K562 (cell line): ENCODE data around the gene SYNPO. TPM values are rescaled to one million over a fixed set of nuclear protein-coding genes. Genes with fewer than 3 reads are reported as not detected.

Experiments used
- ATAC-seq: fragments of 200-7000 bp; cut with Tn5 transposase; 3 replicates; pipeline ENCODE4 v1.9.1; 2020; ENCODE audit warnings: moderate library complexity
- BruUV-seq: library from RNA; stranded (reverse); fragments of 400-500 nt; replicated peaks from 2 replicates; lab custom pipeline; 2021; lab: Mats Ljungman, UMichigan
- CTCF ChIA-PET: fragments of 300-600 bp; formaldehyde crosslinking; extraction: SDS; loops from one replicate; lab custom pipeline; 2021; ENCODE audit warnings: low intra/inter-chr PET ratio; lab: Yijun Ruan, JAX
- POLR2A ChIA-PET: fragments of 300-600, 350-650 bp; sonication (Branson Sonifier 250); formaldehyde crosslinking; extraction: SDS; loops from one replicate; lab custom pipeline; 2021; ENCODE audit warnings: antibody characterized with exemption, inconsistent platforms; lab: Yijun Ruan, JAX
- DNase-seq, 4 experiments: peaks; one replicate each; pipeline versions ENCODE4 v3.0.0 to v3.0.0-alpha.2; 2011 to 2018; ENCODE audit warnings: low spot score in 3 of 4, mixed read lengths in 3 of 4; ENCODE audit errors: extremely low read depth in 1 of 4
- FAIRE-seq: peaks from 2 replicates; lab custom pipeline; 2011; peaks lifted over from hg19 to GRCh38; lab: Jason Lieb, UNC
- H2AFZ ChIP-seq: 2 replicates; pipeline ENCODE4 v1.6.0; 2011; ENCODE audit warnings: low read depth, low read length, control low read depth, inconsistent platforms
- H3K27ac ChIP-seq: fragments of 200-600 bp; 3 replicates; pipeline ENCODE4 v1.8.0; 2011; ENCODE audit warnings: low read depth, mild to moderate bottlenecking, control low read depth, inconsistent platforms, low read length, moderate library complexity, mixed read lengths; ENCODE audit errors: extremely low read depth
- H3K27me3 ChIP-seq, 2 experiments: fragments of 300-600 bp in 1 of 2; 2 replicates in 1 of 2; 3 replicates in 1 of 2; pipeline versions ENCODE4 v1.6.0 to v1.8.0; 2011; ENCODE audit warnings: inconsistent platforms in 2 of 2, low read length in 2 of 2, mild to moderate bottlenecking in 1 of 2, mixed read lengths in 1 of 2, moderate library complexity in 1 of 2; ENCODE audit not compliant: control insufficient read depth in 2 of 2, insufficient read depth in 2 of 2
- H3K36me3 ChIP-seq: fragments of 300-600 bp; 3 replicates; pipeline ENCODE4 v1.8.0; 2011; ENCODE audit warnings: mild to moderate bottlenecking, low read length, inconsistent platforms; ENCODE audit not compliant: control insufficient read depth, insufficient read depth
- H3K4me1 ChIP-seq, 2 experiments: fragments of 200-600 bp in 1 of 2; replicated peaks in 1 of 2; 2 replicates in 1 of 2; 3 replicates in 1 of 2; pipeline versions ENCODE4 v1.5.1 to v1.8.0; 2011; ENCODE audit warnings: inconsistent platforms in 2 of 2, low read length in 2 of 2, mild to moderate bottlenecking in 1 of 2, mixed read lengths in 1 of 2, moderate library complexity in 1 of 2; ENCODE audit not compliant: control insufficient read depth in 2 of 2, insufficient read depth in 2 of 2
- H3K4me2 ChIP-seq: 2 replicates; pipeline ENCODE4 v1.6.1; 2011; ENCODE audit warnings: low read length, control low read depth, inconsistent platforms, mixed read lengths; ENCODE audit not compliant: insufficient read depth
- H3K4me3 ChIP-seq: fragments of 200-600 bp; sonication (generic), shearing (Covaris generic); 2 replicates; pipeline ENCODE4 v1.5.1; 2016; ENCODE audit warnings: control low read depth, inconsistent platforms
- H3K79me2 ChIP-seq: fragments of 200-600 bp; 3 replicates; pipeline ENCODE4 v1.8.0; 2011; ENCODE audit warnings: low read length, inconsistent platforms; ENCODE audit not compliant: control insufficient read depth, insufficient read depth
- H3K9ac ChIP-seq, 2 experiments: 2 replicates each; pipeline versions ENCODE4 v1.6.0 to v1.6.1; 2011; ENCODE audit warnings: low read depth in 2 of 2, low read length in 2 of 2, control low read depth in 1 of 2, inconsistent platforms in 1 of 2, mild to moderate bottlenecking in 1 of 2, mixed read lengths in 1 of 2; ENCODE audit not compliant: insufficient read depth in 1 of 2
- H3K9me1 ChIP-seq: one replicate; pipeline ENCODE4 v1.6.0; 2011; ENCODE audit warnings: inconsistent platforms, mild to moderate bottlenecking, low read length, moderate library complexity; ENCODE audit not compliant: control insufficient read depth, insufficient read depth
- H3K9me3 ChIP-seq: replicated peaks from 2 replicates; pipeline ENCODE4 v1.5.1; 2011; ENCODE audit warnings: low read depth, low read length, inconsistent platforms; ENCODE audit not compliant: control insufficient read depth, insufficient read depth
- H4K20me1 ChIP-seq: replicated peaks from 2 replicates; pipeline ENCODE4 v1.6.1; 2011; ENCODE audit warnings: low read length, inconsistent platforms, mixed read lengths; ENCODE audit not compliant: control insufficient read depth, insufficient read depth
- ADNP ChIP-seq: fragments of 200-800 bp; sonication (Bioruptor generic); IDR thresholded peaks from 2 replicates; pipeline ENCODE4 v1.6.1; 2016; ENCODE audit warnings: missing genetic modification characterization, missing compliant biosample characterization
- JUNB ChIP-seq: fragments of 450-650 bp; formaldehyde crosslinking; conservative IDR thresholded peaks from 2 replicates; pipeline ENCODE4 v1.4.0; 2020; ENCODE audit warnings: mild to moderate bottlenecking
- NFXL1 ChIP-seq: fragments of 450-650 bp; formaldehyde crosslinking; IDR thresholded peaks from 2 replicates; pipeline ENCODE4 v1.4.0; 2021; ENCODE audit warnings: mild to moderate bottlenecking
- RBM34 ChIP-seq: fragments of 200-400 bp; formaldehyde crosslinking; IDR thresholded peaks from 2 replicates; pipeline ENCODE4 v1.6.1; 2018; ENCODE audit warnings: low read length, borderline replicate concordance; ENCODE audit not compliant: insufficient read depth
- TBL1XR1 ChIP-seq, 2 experiments: IDR thresholded peaks; 2 replicates each; pipeline ENCODE4 v1.6.1; 2012; ENCODE audit warnings: improper control_type of control experiment in 2 of 2, low read length in 2 of 2, mild to moderate bottlenecking in 1 of 2
- ZNF407 ChIP-seq: fragments of 450-650 bp; IDR thresholded peaks from 2 replicates; pipeline ENCODE4 v1.6.1; 2016; ENCODE audit warnings: low read depth
- ZNF444 ChIP-seq: fragments of 250-450 bp; sonication (Bioruptor Pico); IDR thresholded peaks from 2 replicates; pipeline ENCODE4 v1.4.0; 2020; ENCODE audit warnings: mild to moderate bottlenecking, moderate library complexity
- WGBS: fragments of 100-300 bp; shearing (Covaris generic); methylation state at CpG from one replicate; pipeline ENCODE4 v1.1.6; 2016; ENCODE audit warnings: low coverage, mixed read lengths; ENCODE audit not compliant: insufficient coverage; ENCODE audit errors: missing lambda C conversion rate; 5-methylcytosine and 5-hydroxymethylcytosine counted together
- in situ Hi-C: fragments of 300-500 bp; cut with MboI; formaldehyde crosslinking; loops from 4 replicates; pipeline ENCODE4 v1.15.0; 2018; ENCODE audit warnings: inconsistent platforms, mixed read lengths
- intact Hi-C: fragments of 100-400 bp; cut with micrococcal nuclease; formaldehyde crosslinking; loops from 2 replicates; pipeline ENCODE4 v1.14.2; 2022
- polyA plus RNA-seq, 8 experiments: library from polyadenylated mRNA; depleted of rRNA in 4 of 8; stranded (reverse) in 5 of 8; unstranded in 3 of 8; fragments of >200 nt; fragmentation: Nextera tagmentation in 2 of 8; fragmentation: Illumina TruSeq in 1 of 8; extraction: Ambion mirVana in 2 of 8; extraction: Trizol in 1 of 8; gene quantifications; 2 replicates each; pipeline versions ENCODE4 v1.2.1 to v1.2.3, GENCODE V29; 2011 to 2014; ENCODE audit warnings: inconsistent platforms in 1 of 8, missing spikeins in 1 of 8
- total RNA-seq, 7 experiments: library from RNA; depleted of rRNA in 6 of 7; stranded (reverse); fragments of >200 nt in 6 of 7; fragmentation: Illumina TruSeq in 2 of 7; extraction: Trizol in 2 of 7; gene quantifications; 2 replicates each; pipeline versions ENCODE4 v1.2.1 to v1.2.3, GENCODE V29; 2011 to 2021; ENCODE audit warnings: low replicate concordance in 1 of 7
- TF ChIP-seq, protein P1 (sequence below): fragments of 450-650 bp; IDR thresholded peaks from 2 replicates; pipeline ENCODE4 v1.6.1; 2016; ENCODE audit warnings: mild to moderate bottlenecking
- TF ChIP-seq, protein P2 (sequence below): fragments of 250-450 bp; sonication (Bioruptor Pico); IDR thresholded peaks from 2 replicates; pipeline ENCODE4 v1.8.0; 2021; ENCODE audit warnings: moderate library complexity, mild to moderate bottlenecking, inconsistent platforms
- TF ChIP-seq, protein P3 (sequence below): fragments of 250-450 bp; sonication (Bioruptor Pico); IDR thresholded peaks from 2 replicates; pipeline ENCODE4 v1.6.1; 2021; ENCODE audit warnings: mild to moderate bottlenecking

SYNPO gene
- total and polyA plus RNA-seq, 9 of the 15 experiments (the other 6 are each of a cell fraction or from before 2014, with no cell fraction given), result 0.01 to 0.31 (median 0.03) TPM; not detected in 4

GRCh38 chr5:150671509-150672236 is 31.2 kb downstream of the SYNPO start:
- H4K20me1 ChIP-seq, result no peaks in the 10 kb centered on the region
- POLR2A ChIA-PET, result interaction anchor here (0.6 to 0.7 kb wide), 2 partner anchors 20 to 55 kb away, joined by 3 read pairs; no protein-coding TSS in a partner anchor
- no peaks in the 10 kb centered on the region for H3K9me1 ChIP-seq
- no TSS peak for BruUV-seq
- DNase-seq, result peak in 1 of 4 experiments; percentile 5
- no peak; the same call in 2 of the 3 replicates for ATAC-seq
- peak overlapping the region in 1 of 2 experiments; percentile 48; a peak in 1 of 4 replicates for H3K9ac ChIP-seq
- H3K79me2 ChIP-seq, result no peaks in the 10 kb centered on the region
- peaks cover 0 to 13% of the 10 kb centered on the region in 2 experiments; a peak in 2 of 5 replicates for H3K4me1 ChIP-seq
- H3K27ac ChIP-seq, result no peak overlapping the region
- in situ Hi-C loops, result no loop called here
- intact Hi-C loops, result no loop called here
- H3K4me2 ChIP-seq, result no peak overlapping the region
- H3K4me3 ChIP-seq, result no peak overlapping the region
- 26% methylated on average over 25 of the region's 51 CpGs for WGBS
- CTCF ChIA-PET, result no interaction called here
- FAIRE-seq, result no peak
- no peak overlapping the region for H2AFZ ChIP-seq
- no peaks in the 10 kb centered on the region for H3K36me3 ChIP-seq
- no peaks in the 10 kb centered on the region for H3K9me3 ChIP-seq
- H3K27me3 ChIP-seq, result peaks cover 29 to 30% of the 10 kb centered on the region in 2 experiments
- TF ChIP-seq ADNP (tag), result no peak
- TF ChIP-seq NFXL1 (CRISPR knock-in tag), result no peak
- TF ChIP-seq, protein P1, sequence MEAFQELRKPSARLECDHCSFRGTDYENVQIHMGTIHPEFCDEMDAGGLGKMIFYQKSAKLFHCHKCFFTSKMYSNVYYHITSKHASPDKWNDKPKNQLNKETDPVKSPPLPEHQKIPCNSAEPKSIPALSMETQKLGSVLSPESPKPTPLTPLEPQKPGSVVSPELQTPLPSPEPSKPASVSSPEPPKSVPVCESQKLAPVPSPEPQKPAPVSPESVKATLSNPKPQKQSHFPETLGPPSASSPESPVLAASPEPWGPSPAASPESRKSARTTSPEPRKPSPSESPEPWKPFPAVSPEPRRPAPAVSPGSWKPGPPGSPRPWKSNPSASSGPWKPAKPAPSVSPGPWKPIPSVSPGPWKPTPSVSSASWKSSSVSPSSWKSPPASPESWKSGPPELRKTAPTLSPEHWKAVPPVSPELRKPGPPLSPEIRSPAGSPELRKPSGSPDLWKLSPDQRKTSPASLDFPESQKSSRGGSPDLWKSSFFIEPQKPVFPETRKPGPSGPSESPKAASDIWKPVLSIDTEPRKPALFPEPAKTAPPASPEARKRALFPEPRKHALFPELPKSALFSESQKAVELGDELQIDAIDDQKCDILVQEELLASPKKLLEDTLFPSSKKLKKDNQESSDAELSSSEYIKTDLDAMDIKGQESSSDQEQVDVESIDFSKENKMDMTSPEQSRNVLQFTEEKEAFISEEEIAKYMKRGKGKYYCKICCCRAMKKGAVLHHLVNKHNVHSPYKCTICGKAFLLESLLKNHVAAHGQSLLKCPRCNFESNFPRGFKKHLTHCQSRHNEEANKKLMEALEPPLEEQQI, result no peak
- TF ChIP-seq, protein P2, sequence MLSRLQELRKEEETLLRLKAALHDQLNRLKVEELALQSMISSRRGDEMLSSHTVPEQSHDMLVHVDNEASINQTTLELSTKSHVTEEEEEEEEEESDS, result no peak
- TF ChIP-seq TBL1XR1 (IDR thresholded peaks at IDR 0.05; ENCODE audit: low read length in 2 of 2), result no peak
- no peak for TF ChIP-seq RBM34
- TF ChIP-seq, protein P3, sequence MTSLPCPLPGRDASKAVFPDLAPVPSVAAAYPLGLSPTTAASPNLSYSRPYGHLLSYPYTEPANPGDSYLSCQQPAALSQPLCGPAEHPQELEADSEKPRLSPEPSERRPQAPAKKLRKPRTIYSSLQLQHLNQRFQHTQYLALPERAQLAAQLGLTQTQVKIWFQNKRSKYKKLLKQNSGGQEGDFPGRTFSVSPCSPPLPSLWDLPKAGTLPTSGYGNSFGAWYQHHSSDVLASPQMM (CRISPR knock-in tag), result no peak
- TF ChIP-seq ZNF444 (CRISPR knock-in tag), result no peak
- no peak for TF ChIP-seq JUNB
- no peak for TF ChIP-seq ZNF407
